ENCODE results near the gene PRKG2.

The PRKG2 gene

GRCh38 chr4:81095389-81095788 lies 119.6 kb downstream of the PRKG2 start:
- no peak for DNase-seq (ENCODE audit: low read depth)

- DNase-seq (ENCODE audit: low read depth): no peak
Observed at GRCh38 chr4:81093720-81094401, 121.2 kb downstream of the PRKG2 start.

GRCh38 chr4:81085979-81086378 lies 129.0 kb downstream of the PRKG2 start:
- no peak for DNase-seq (ENCODE audit: low read depth)

- no peak for DNase-seq (ENCODE audit: low read depth)
Observed at GRCh38 chr4:81085291-81085690, 129.7 kb downstream of the PRKG2 start.

GRCh38 chr4:81084634-81085033 lies 130.4 kb downstream of the PRKG2 start:
- no peak for DNase-seq (ENCODE audit: low read depth)

- DNase-seq (ENCODE audit: low read depth): no peak
Observed at GRCh38 chr4:81084029-81084428, 131.0 kb downstream of the PRKG2 start.

- DNase-seq (ENCODE audit: low read depth): no peak
Observed at GRCh38 chr4:81081156-81081555, 133.9 kb downstream of the PRKG2 start.

GRCh38 chr4:81071013-81071412 lies 144.0 kb downstream of the PRKG2 start:
- DNase-seq (ENCODE audit: low read depth): no peak

- DNase-seq (ENCODE audit: low read depth): peak; percentile 45
Observed at GRCh38 chr4:81069706-81070331, 145.2 kb downstream of the PRKG2 start.

GRCh38 chr4:81065446-81065845 lies 149.6 kb downstream of the PRKG2 start:
- no peak for DNase-seq (ENCODE audit: low read depth)

- no peak for DNase-seq (ENCODE audit: low read depth)
Observed at GRCh38 chr4:81062001-81062400, 153.0 kb downstream of the PRKG2 start.

- DNase-seq (ENCODE audit: low read depth): no peak
Observed at GRCh38 chr4:81061344-81061730, 153.7 kb downstream of the PRKG2 start.

GRCh38 chr4:81060587-81061343 lies 154.3 kb downstream of the PRKG2 start:
- no peak for DNase-seq (ENCODE audit: low read depth)

GRCh38 chr4:81058621-81059020 lies 156.4 kb downstream of the PRKG2 start:
- DNase-seq (ENCODE audit: low read depth): no peak

- no peak for DNase-seq (ENCODE audit: low read depth)
Observed at GRCh38 chr4:81052119-81053068, 162.6 kb downstream of the PRKG2 start.

- DNase-seq (ENCODE audit: low read depth): no peak
Observed at GRCh38 chr4:81049907-81050306, 165.1 kb downstream of the PRKG2 start.

- no peak for DNase-seq (ENCODE audit: low read depth)
Observed at GRCh38 chr4:81049330-81049729, 165.7 kb downstream of the PRKG2 start.

- no peak for DNase-seq (ENCODE audit: low read depth)
Observed at GRCh38 chr4:81042578-81043365, 172.2 kb downstream of the PRKG2 start.

- no peak for DNase-seq (ENCODE audit: low read depth)
Observed at GRCh38 chr4:81040012-81040659, 174.9 kb downstream of the PRKG2 start.

- DNase-seq (ENCODE audit: low read depth): no peak
Observed at GRCh38 chr4:81039351-81039972, 175.6 kb downstream of the PRKG2 start.

All from activated T-cell treated with anti-CD3 and anti-CD28 coated beads for 24 hours (primary cell).